Panc1 (cell line): Measurements from ENCODE around the gene PDE9A. TPM values are rescaled to one million over a fixed set of nuclear protein-coding genes. Genes with fewer than 3 reads are reported as not detected.

Source experiments
- ATAC-seq: fragments of 200-7000 bp; cut with Tn5 transposase; 2 replicates; pipeline ENCODE4 v1.9.1; 2020; ENCODE audit warnings: mild to moderate bottlenecking, moderate library complexity
- BruUV-seq: library from RNA; stranded (reverse); fragments of 400-500 nt; replicated peaks from 2 replicates; lab custom pipeline; 2021; lab: Mats Ljungman, UMichigan
- CTCF ChIA-PET: fragments of 300-600 bp; sonication (Branson Sonifier 250); formaldehyde crosslinking; loops from one replicate; lab custom pipeline; 2022; ENCODE audit warnings: antibody characterized with exemption; lab: Charles Lee
- POLR2A ChIA-PET: fragments of 300-600 bp; sonication (Branson Sonifier 250); formaldehyde crosslinking; loops from one replicate; lab custom pipeline; 2022; ENCODE audit warnings: antibody characterized with exemption; lab: Charles Lee
- DNase-seq: peaks from one replicate; pipeline ENCODE4 v3.0.0-alpha.2; 2010; ENCODE audit warnings: low read depth, low spot score
- H3K27ac ChIP-seq: 2 replicates; pipeline ENCODE4 v1.5.1; 2011; ENCODE audit warnings: mild to moderate bottlenecking, low read length, inconsistent platforms
- H3K27me3 ChIP-seq: fragments of 200-500 bp; sonication (Bioruptor generic); 2 replicates; pipeline ENCODE4 v1.6.0; 2014; ENCODE audit warnings: low read length, inconsistent platforms; ENCODE audit not compliant: control insufficient read depth, insufficient read depth
- H3K36me3 ChIP-seq: fragments of 200-500 bp; sonication (Bioruptor generic); 2 replicates; pipeline ENCODE4 v1.5.1; 2014; ENCODE audit warnings: inconsistent platforms, mild to moderate bottlenecking, low read length, moderate library complexity; ENCODE audit not compliant: control insufficient read depth, insufficient read depth
- H3K4me1 ChIP-seq: 2 replicates; pipeline ENCODE4 v1.5.1; 2011; ENCODE audit warnings: inconsistent platforms, mild to moderate bottlenecking, low read length, moderate library complexity; ENCODE audit not compliant: control insufficient read depth, insufficient read depth
- H3K4me3 ChIP-seq, 2 experiments: 2 replicates each; pipeline ENCODE4 v1.5.1; 2011 to 2012; ENCODE audit warnings: low read depth in 2 of 2, low read length in 2 of 2, mild to moderate bottlenecking in 2 of 2, inconsistent platforms in 1 of 2, moderate library complexity in 1 of 2
- H3K9me3 ChIP-seq: fragments of 200-500 bp; sonication (Bioruptor generic); 2 replicates; pipeline ENCODE4 v1.5.1; 2014; ENCODE audit warnings: low read depth, mild to moderate bottlenecking, inconsistent platforms, low read length, moderate library complexity; ENCODE audit not compliant: control insufficient read depth, insufficient read depth
- CTCF ChIP-seq: fragments of 450-650 bp; IDR thresholded peaks from 2 replicates; pipeline ENCODE4 v1.5.1; 2017; ENCODE audit warnings: mild to moderate bottlenecking
- POLR2AphosphoS5 ChIP-seq: IDR thresholded peaks from 2 replicates; pipeline ENCODE4 v1.6.1; 2012; ENCODE audit warnings: mild to moderate bottlenecking, low read depth, low read length, moderate library complexity
- REST ChIP-seq, 2 experiments: IDR thresholded peaks; 2 replicates each; pipeline ENCODE4 v1.6.1; 2011 to 2012; ENCODE audit warnings: low read depth in 2 of 2, control low read depth in 1 of 2, low read length in 1 of 2, mild to moderate bottlenecking in 1 of 2, moderate library complexity in 1 of 2; ENCODE audit not compliant: insufficient read depth in 1 of 2
- SIN3A ChIP-seq: IDR thresholded peaks from 2 replicates; pipeline ENCODE4 v1.6.1; 2012; ENCODE audit warnings: low read depth, mild to moderate bottlenecking, low read length, moderate library complexity, borderline replicate concordance; ENCODE audit not compliant: insufficient read depth
- TCF7L2 ChIP-seq: IDR thresholded peaks from 2 replicates; pipeline ENCODE4 v1.6.1; 2011; ENCODE audit warnings: mild to moderate bottlenecking, low read depth, low read length, inconsistent platforms
- in situ Hi-C: cut with HindIII; loops from 2 replicates; pipeline ENCODE4 v1.10.0; 2016; ENCODE audit warnings: low sequenced_read_pairs, low pct_unique_long_range_greater_than_20kb
- intact Hi-C: fragments of 100-400 bp; cut with micrococcal nuclease; formaldehyde crosslinking; loops from one replicate; pipeline ENCODE4 v1.10.0; 2022; ENCODE audit not compliant: unreplicated experiment
- total RNA-seq: library from RNA; stranded (reverse); gene quantifications from one replicate; pipeline ENCODE4 v1.2.1, GENCODE V29; 2021; ENCODE audit not compliant: unreplicated experiment

Gene PDE9A
- total RNA-seq, 1 experiment from 2014 or later = 0.72 TPM

GRCh38 chr21:42688226-42688840 is 34.9 kb downstream of the PDE9A start:
- ChIA-PET POLR2A (no interaction called here), CTCF (no interaction called here)
- H3K4me1 ChIP-seq = no peaks in the 10 kb centered on the region
- TF ChIP-seq REST (IDR thresholded peaks at IDR 0.05; ENCODE audit: insufficient read depth in 1 of 2, low read depth in 2 of 2, low read length in 1 of 2) = no peak
- TF ChIP-seq POLR2AphosphoS5 = no peak
- TF ChIP-seq SIN3A = no peak
- TF ChIP-seq CTCF = no peak
- TF ChIP-seq TCF7L2 = no peak
- no peak for DNase-seq
- no peak overlapping the region for H3K27ac ChIP-seq
- ATAC-seq = no peak
- no peaks in the 10 kb centered on the region for H3K9me3 ChIP-seq
- in situ Hi-C loops (no loop called here), intact Hi-C loops (no loop called here)
- H3K27me3 ChIP-seq = no peaks in the 10 kb centered on the region
- no peak overlapping the region for H3K4me3 ChIP-seq
- no TSS peak for BruUV-seq
- H3K36me3 ChIP-seq = no peaks in the 10 kb centered on the region

DNA sequence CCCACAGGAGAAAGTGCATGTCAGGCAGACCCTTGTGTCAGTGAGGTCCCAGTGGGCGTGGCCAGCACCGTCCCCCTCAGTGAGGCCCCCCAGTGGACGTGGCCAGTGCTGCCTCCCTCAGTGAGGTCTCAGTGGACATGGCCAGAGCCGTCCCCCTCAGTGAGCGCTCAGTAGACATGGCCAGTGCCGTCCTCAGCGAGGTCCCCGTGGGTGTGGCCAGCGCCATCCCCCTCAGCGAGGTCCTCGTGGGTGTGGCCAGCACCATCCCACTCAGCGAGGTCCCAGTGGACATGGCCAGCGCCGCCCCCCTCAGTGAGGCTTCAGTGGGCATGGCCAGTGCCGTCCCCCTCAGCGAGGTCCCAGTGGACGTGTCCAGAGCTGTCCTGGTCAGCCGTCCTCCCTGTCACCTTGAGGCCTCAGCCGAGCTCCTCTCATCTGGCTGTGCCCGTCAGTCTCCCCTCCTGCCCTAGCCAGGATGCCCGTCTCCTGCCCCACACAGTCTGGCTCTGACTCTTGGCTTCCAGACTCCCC is 35.5 kb downstream of the PDE9A start:
- intact Hi-C loops = no loop called here
- Histone ChIP-seq H3K9me3 (no peaks in the 10 kb centered on the region), H3K4me3 (no peak overlapping the region), H3K27me3 (no peaks in the 10 kb centered on the region), H3K27ac (no peak overlapping the region), H3K4me1 (no peaks in the 10 kb centered on the region), H3K36me3 (no peaks in the 10 kb centered on the region)
- no TSS peak for BruUV-seq
- in situ Hi-C loops = no loop called here
- ChIA-PET CTCF (no interaction called here), POLR2A (no interaction called here)
- DNase-seq (no peak), ATAC-seq (no peak)
- TF ChIP-seq CTCF = no peak
- no peak for TF ChIP-seq POLR2AphosphoS5
- no peak for TF ChIP-seq TCF7L2
- TF ChIP-seq SIN3A = no peak
- no peak for TF ChIP-seq REST (IDR thresholded peaks at IDR 0.05; ENCODE audit: insufficient read depth in 1 of 2, low read depth in 2 of 2, low read length in 1 of 2)
